GM12891 (cell line): ENCODE data around the gene IFNL2.
"Not testable (repeated sequence)": the region's sequence is repeated elsewhere in the genome, so short reads cannot be mapped to it uniquely, and the experiment has no call there.

ENCODE experiments used
- PAX5 ChIP-seq: IDR thresholded peaks from 2 replicates; pipeline ENCODE4 v1.6.1; 2011; ENCODE audit warnings: low read length, moderate library complexity, mild to moderate bottlenecking; ENCODE audit not compliant: insufficient read depth, severe bottlenecking
- POLR2A ChIP-seq: IDR thresholded peaks from 2 replicates; pipeline ENCODE4 v1.6.1; 2011; ENCODE audit warnings: low read depth, low read length, control low read depth
- POLR2AphosphoS5 ChIP-seq: IDR thresholded peaks from 2 replicates; pipeline ENCODE4 v1.6.1; 2011; ENCODE audit warnings: low read depth, low read length, control low read depth
- POU2F2 ChIP-seq: IDR thresholded peaks from 2 replicates; pipeline ENCODE4 v1.6.1; 2011; ENCODE audit warnings: low read depth, mild to moderate bottlenecking, control low read depth, low read length, moderate library complexity
- SPI1 ChIP-seq: IDR thresholded peaks from 2 replicates; pipeline ENCODE4 v1.6.1; 2011; ENCODE audit warnings: low read depth, low read length, control low read depth
- TAF1 ChIP-seq: IDR thresholded peaks from 2 replicates; pipeline ENCODE4 v1.6.1; 2011; ENCODE audit warnings: low read depth, low read length, control low read depth

DNA sequence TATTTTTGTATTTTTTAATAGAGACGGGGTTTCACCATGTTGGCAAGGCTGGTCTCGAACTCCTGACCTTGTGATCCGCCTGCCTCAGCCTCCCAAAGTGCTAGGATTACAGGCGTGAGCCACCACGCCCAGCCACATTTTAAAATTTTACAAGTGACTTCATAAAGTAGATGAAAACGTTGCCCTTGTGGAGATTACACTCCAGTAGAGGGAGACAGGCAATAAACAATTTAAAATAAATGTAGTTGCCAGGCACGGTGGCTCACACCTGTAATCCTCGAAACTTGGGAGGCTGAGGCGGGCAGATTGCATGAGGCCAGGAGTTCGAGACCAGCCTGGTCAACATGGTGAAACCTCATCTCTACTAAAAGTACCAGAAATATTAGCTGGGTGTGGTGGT, 49.1 kb upstream of the IFNL2 start:
- not testable (repeated sequence) for TF ChIP-seq POLR2A, POLR2AphosphoS5, SPI1, PAX5, TAF1, POU2F2
